ENCODE data around the gene FSHR. TPM values are rescaled to one million over a fixed set of nuclear protein-coding genes. Genes with fewer than 3 reads are reported as not detected.

The FSHR gene
- total RNA-seq, 1 donor, result not detected

GRCh38 chr2:48941456-48941855 lies 212.9 kb downstream of the FSHR start:
- Histone ChIP-seq H3K9me3 (ENCODE audit: low read depth, low read length) (no peaks in the 10 kb centered on the region), H3K4me3 (ENCODE audit: low read length) (no peak overlapping the region), H3K4me1 (ENCODE audit: insufficient read depth, low read length) (no peaks in the 10 kb centered on the region), H3K27me3 (ENCODE audit: insufficient read depth, low read length) (no peaks in the 10 kb centered on the region)

GRCh38 chr2:48940606-48941005 lies 213.7 kb downstream of the FSHR start:
- Histone ChIP-seq H3K27me3 (ENCODE audit: insufficient read depth, low read length) (no peaks in the 10 kb centered on the region), H3K4me3 (ENCODE audit: low read length) (no peak overlapping the region), H3K9me3 (ENCODE audit: low read depth, low read length) (no peaks in the 10 kb centered on the region), H3K4me1 (ENCODE audit: insufficient read depth, low read length) (no peaks in the 10 kb centered on the region)

- Histone ChIP-seq H3K4me3 (ENCODE audit: low read length) (no peak overlapping the region), H3K9me3 (ENCODE audit: low read depth, low read length) (no peaks in the 10 kb centered on the region), H3K4me1 (ENCODE audit: insufficient read depth, low read length) (no peaks in the 10 kb centered on the region), H3K27me3 (ENCODE audit: insufficient read depth, low read length) (no peaks in the 10 kb centered on the region)
Measured at GRCh38 chr2:48939232-48939631, 215.1 kb downstream of the FSHR start.

- no peaks in the 10 kb centered on the region for H3K9me3 ChIP-seq (ENCODE audit: low read depth, low read length)
- H3K27me3 ChIP-seq (ENCODE audit: insufficient read depth, low read length), result no peaks in the 10 kb centered on the region
- no peaks in the 10 kb centered on the region for H3K4me1 ChIP-seq (ENCODE audit: insufficient read depth, low read length)
- H3K4me3 ChIP-seq (ENCODE audit: low read length), result no peak overlapping the region
Measured at GRCh38 chr2:48938231-48938630, 216.1 kb downstream of the FSHR start.

GRCh38 chr2:48934807-48935206 lies 219.5 kb downstream of the FSHR start:
- no peaks in the 10 kb centered on the region for H3K27me3 ChIP-seq (ENCODE audit: insufficient read depth, low read length)
- no peaks in the 10 kb centered on the region for H3K9me3 ChIP-seq (ENCODE audit: low read depth, low read length)
- H3K4me1 ChIP-seq (ENCODE audit: insufficient read depth, low read length), result no peaks in the 10 kb centered on the region
- no peak overlapping the region for H3K4me3 ChIP-seq (ENCODE audit: low read length)

- Histone ChIP-seq H3K4me1 (ENCODE audit: insufficient read depth, low read length) (no peaks in the 10 kb centered on the region), H3K9me3 (ENCODE audit: low read depth, low read length) (no peaks in the 10 kb centered on the region), H3K4me3 (ENCODE audit: low read length) (no peak overlapping the region), H3K27me3 (ENCODE audit: insufficient read depth, low read length) (no peaks in the 10 kb centered on the region)
Measured at GRCh38 chr2:48933828-48934497, 220.4 kb downstream of the FSHR start.

GRCh38 chr2:48932667-48933066 lies 221.6 kb downstream of the FSHR start:
- H3K27me3 ChIP-seq (ENCODE audit: insufficient read depth, low read length), result no peaks in the 10 kb centered on the region
- no peak overlapping the region for H3K4me3 ChIP-seq (ENCODE audit: low read length)
- no peaks in the 10 kb centered on the region for H3K9me3 ChIP-seq (ENCODE audit: low read depth, low read length)

GRCh38 chr2:48929571-48930301 lies 224.6 kb downstream of the FSHR start:
- no peaks in the 10 kb centered on the region for H3K27me3 ChIP-seq (ENCODE audit: insufficient read depth, low read length)

More at GRCh38 chr2:48932667-48933066, 221.6 kb downstream of the FSHR start:
- H3K4me1 ChIP-seq (ENCODE audit: insufficient read depth, low read length), result no peaks in the 10 kb centered on the region

GRCh38 chr2:48927355-48927754 lies 227.0 kb downstream of the FSHR start:
- H3K4me3 ChIP-seq (ENCODE audit: low read length), result no peak overlapping the region
- H3K27me3 ChIP-seq (ENCODE audit: insufficient read depth, low read length), result no peaks in the 10 kb centered on the region
- no peaks in the 10 kb centered on the region for H3K9me3 ChIP-seq (ENCODE audit: low read depth, low read length)
- no peaks in the 10 kb centered on the region for H3K4me1 ChIP-seq (ENCODE audit: insufficient read depth, low read length)

More at GRCh38 chr2:48929571-48930301, 224.6 kb downstream of the FSHR start:
- Histone ChIP-seq H3K9me3 (ENCODE audit: low read depth, low read length) (no peaks in the 10 kb centered on the region), H3K4me1 (ENCODE audit: insufficient read depth, low read length) (no peaks in the 10 kb centered on the region), H3K4me3 (ENCODE audit: low read length) (no peak overlapping the region)

- H3K27me3 ChIP-seq (ENCODE audit: insufficient read depth, low read length), result no peaks in the 10 kb centered on the region
- H3K4me1 ChIP-seq (ENCODE audit: insufficient read depth, low read length), result no peaks in the 10 kb centered on the region
- no peaks in the 10 kb centered on the region for H3K9me3 ChIP-seq (ENCODE audit: low read depth, low read length)
- no peak overlapping the region for H3K4me3 ChIP-seq (ENCODE audit: low read length)
Measured at GRCh38 chr2:48915884-48916283, 238.4 kb downstream of the FSHR start.

- H3K4me3 ChIP-seq (ENCODE audit: low read length), result no peak overlapping the region
- no peaks in the 10 kb centered on the region for H3K27me3 ChIP-seq (ENCODE audit: insufficient read depth, low read length)
- H3K4me1 ChIP-seq (ENCODE audit: insufficient read depth, low read length), result no peaks in the 10 kb centered on the region
Measured at GRCh38 chr2:48915227-48915626, 239.1 kb downstream of the FSHR start.

GRCh38 chr2:48914477-48915089 lies 239.7 kb downstream of the FSHR start:
- no peak overlapping the region for H3K4me3 ChIP-seq (ENCODE audit: low read length)
- H3K9me3 ChIP-seq (ENCODE audit: low read depth, low read length), result no peaks in the 10 kb centered on the region
- H3K27me3 ChIP-seq (ENCODE audit: insufficient read depth, low read length), result no peaks in the 10 kb centered on the region
- no peaks in the 10 kb centered on the region for H3K4me1 ChIP-seq (ENCODE audit: insufficient read depth, low read length)

More at GRCh38 chr2:48915227-48915626, 239.1 kb downstream of the FSHR start:
- H3K9me3 ChIP-seq (ENCODE audit: low read depth, low read length), result no peaks in the 10 kb centered on the region
